Measurements from ENCODE around the gene MTMR10. TPM values are rescaled to one million over a fixed set of nuclear protein-coding genes. Genes with fewer than 3 reads are reported as not detected.

The MTMR10 gene
- total and polyA plus RNA-seq, 2 of the 4 experiments (the other 2 are of a cell fraction): 11.2 to 13.8 TPM

GRCh38 chr15:30992249-30992864, 929 bp upstream of the MTMR10 start:
- Histone ChIP-seq H3K36me3 (ENCODE audit: control insufficient read depth, insufficient read depth, low read length) (no peaks in the 10 kb centered on the region), H3K18ac (ENCODE audit: low read depth, low read length) (peak overlapping the region; percentile 88), H4K8ac (ENCODE audit: low read depth in 2 of 2, low read length in 2 of 2) (peak overlapping the region; percentile 92 to 100), H3K56ac (ENCODE audit: extremely low read depth, insufficient read depth, low read length) (peak overlapping the region; percentile 57; the same call in 1 of the 2 replicates), H2BK15ac (ENCODE audit: low read depth, low read length) (no peak overlapping the region; the same call in 2 of the 3 replicates), H2BK120ac (ENCODE audit: low read depth, low read length) (0 out of 2 replicates have a peak overlapping the region, but pooled peaks have one; percentile 84), H3K27me3 (ENCODE audit: control insufficient read depth, insufficient read depth, low read length) (no peaks in the 10 kb centered on the region), H4K20me1 (ENCODE audit: insufficient read depth, low read length) (peaks cover 4% of the 10 kb centered on the region; the same call in 1 of the 2 replicates), H3K14ac (replicated peaks; ENCODE audit: low read depth, low read length) (peak overlapping the region; percentile 80), H3K9ac (ENCODE audit: low read depth, low read length) (peak overlapping the region; percentile 94), H2AK5ac (ENCODE audit: low read depth, low read length) (peak overlapping the region; percentile 41; the same call in 1 of the 2 replicates), H3K9me3 (ENCODE audit: control insufficient read depth, insufficient read depth, low read length) (no peaks in the 10 kb centered on the region), H2BK20ac (ENCODE audit: low read depth, low read length) (no peak overlapping the region), H3K4me2 (ENCODE audit: low read depth, low read length) (peak overlapping the region; percentile 97), H2AK9ac (replicated peaks; ENCODE audit: low read depth, low read length, poor library complexity) (peak overlapping the region; percentile 91), H4K91ac (ENCODE audit: insufficient read depth, low read depth, low read length) (peak overlapping the region; percentile 69), H3K9me1 (ENCODE audit: insufficient read depth, low read length) (peaks cover 3% of the 10 kb centered on the region; the same call in 1 of the 2 replicates), H3K4me1 (ENCODE audit: control insufficient read depth, insufficient read depth, low read length) (peaks cover 2% of the 10 kb centered on the region; the same call in 1 of the 2 replicates), H2AFZ (replicated peaks; ENCODE audit: low read length, poor library complexity) (peak overlapping the region; percentile 95), H3K27ac (ENCODE audit: insufficient read depth, low read length) (peak overlapping the region; percentile 79), H4K5ac (ENCODE audit: low read depth, low read length) (peak overlapping the region; percentile 98), H2BK5ac (ENCODE audit: low read depth, low read length, poor library complexity, severe bottlenecking) (peak overlapping the region; percentile 72), H3K4me3 (ENCODE audit: insufficient read depth, low read depth, low read length) (peak overlapping the region; percentile 92), H3K4ac (ENCODE audit: low read depth, low read length) (peak overlapping the region; percentile 75), H3K23ac (ENCODE audit: low read depth, low read length) (0 out of 2 replicates have a peak overlapping the region, but pooled peaks have one; percentile 28), H3K79me1 (ENCODE audit: low read depth in 1 of 2, low read length in 2 of 2) (peaks cover 21 to 25% of the 10 kb centered on the region in 2 experiments)
- WGBS, 2 experiments (ENCODE audit: extremely low coverage in 2 of 2, insufficient read length in 1 of 2): no CpG with 5 or more reads among the region's 7 CpGs
- TF ChIP-seq CHD1 (IDR thresholded peaks at IDR 0.05; ENCODE audit: low read depth, low read length) (no peak), MAZ (IDR thresholded peaks at IDR 0.05; ENCODE audit: borderline replicate concordance, low read depth, low read length) (no peak), SMC3 (IDR thresholded peaks at IDR 0.05; ENCODE audit: low read depth, low read length) (no peak), MAFK (IDR thresholded peaks at IDR 0.05; ENCODE audit: low read depth, low read length) (no peak), CEBPB (IDR thresholded peaks at IDR 0.05; ENCODE audit: low read depth, low read length) (no peak), BHLHE40 (IDR thresholded peaks at IDR 0.05; ENCODE audit: low read depth, low read length) (no peak), POLR2A (IDR thresholded peaks at IDR 0.05; ENCODE audit: low read depth, low read length) (no peak), NFE2L2 (IDR thresholded peaks at IDR 0.05; ENCODE audit: low read depth, low read length) (no peak)
- TF ChIP-seq, protein P1, sequence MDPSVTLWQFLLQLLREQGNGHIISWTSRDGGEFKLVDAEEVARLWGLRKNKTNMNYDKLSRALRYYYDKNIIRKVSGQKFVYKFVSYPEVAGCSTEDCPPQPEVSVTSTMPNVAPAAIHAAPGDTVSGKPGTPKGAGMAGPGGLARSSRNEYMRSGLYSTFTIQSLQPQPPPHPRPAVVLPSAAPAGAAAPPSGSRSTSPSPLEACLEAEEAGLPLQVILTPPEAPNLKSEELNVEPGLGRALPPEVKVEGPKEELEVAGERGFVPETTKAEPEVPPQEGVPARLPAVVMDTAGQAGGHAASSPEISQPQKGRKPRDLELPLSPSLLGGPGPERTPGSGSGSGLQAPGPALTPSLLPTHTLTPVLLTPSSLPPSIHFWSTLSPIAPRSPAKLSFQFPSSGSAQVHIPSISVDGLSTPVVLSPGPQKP (IDR thresholded peaks at IDR 0.05; ENCODE audit: borderline replicate concordance, low read depth, low read length): no peak
- ChIA-PET POLR2A (ENCODE audit: unreplicated experiment) (interaction anchor here (0.6 to 1.2 kb wide), 2 partner anchors 32 to 42 kb away, joined by 3 to 4 read pairs; no protein-coding TSS in a partner anchor), CTCF (interaction anchor here (0.9 kb wide), 1 partner anchor 137 kb away, joined by 3 read pairs; no protein-coding TSS in a partner anchor)
- no TSS peak for BruUV-seq (replicated peaks)
- dilution Hi-C loops (cut with HindIII; ENCODE audit: low sequenced_read_pairs, unreplicated experiment): no loop called here
- intact Hi-C loops (cut with micrococcal nuclease): loop anchor here (5.0 to 10.0 kb wide), 3 partner anchors 45 to 332 kb away; partner anchors contain the start of gene KLF13
- in situ Hi-C loops (cut with MboI; ENCODE audit: low sequenced_read_pairs): no loop called here
- ATAC-seq (ENCODE audit: low read depth) (no peak), DNase-seq (no peak)
